ENCODE results near the gene GCN1.

DNA sequence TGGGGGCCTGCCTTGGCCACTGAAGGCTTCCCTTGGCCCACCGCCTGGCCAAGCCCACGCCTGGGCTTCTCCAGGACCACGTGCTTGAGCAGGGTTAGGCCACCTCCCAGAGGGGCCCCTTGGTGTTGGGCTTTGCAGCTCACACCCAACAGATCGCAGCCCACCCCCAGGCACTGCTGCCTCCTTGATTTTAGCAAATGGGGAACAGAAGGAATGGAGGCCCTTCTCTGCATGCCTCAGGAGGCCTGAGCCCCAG, 101.3 kb downstream of the GCN1 start:
- TF ChIP-seq POLR2AphosphoS5 (IDR thresholded peaks at IDR 0.05): no peak
- TF ChIP-seq, protein P1, sequence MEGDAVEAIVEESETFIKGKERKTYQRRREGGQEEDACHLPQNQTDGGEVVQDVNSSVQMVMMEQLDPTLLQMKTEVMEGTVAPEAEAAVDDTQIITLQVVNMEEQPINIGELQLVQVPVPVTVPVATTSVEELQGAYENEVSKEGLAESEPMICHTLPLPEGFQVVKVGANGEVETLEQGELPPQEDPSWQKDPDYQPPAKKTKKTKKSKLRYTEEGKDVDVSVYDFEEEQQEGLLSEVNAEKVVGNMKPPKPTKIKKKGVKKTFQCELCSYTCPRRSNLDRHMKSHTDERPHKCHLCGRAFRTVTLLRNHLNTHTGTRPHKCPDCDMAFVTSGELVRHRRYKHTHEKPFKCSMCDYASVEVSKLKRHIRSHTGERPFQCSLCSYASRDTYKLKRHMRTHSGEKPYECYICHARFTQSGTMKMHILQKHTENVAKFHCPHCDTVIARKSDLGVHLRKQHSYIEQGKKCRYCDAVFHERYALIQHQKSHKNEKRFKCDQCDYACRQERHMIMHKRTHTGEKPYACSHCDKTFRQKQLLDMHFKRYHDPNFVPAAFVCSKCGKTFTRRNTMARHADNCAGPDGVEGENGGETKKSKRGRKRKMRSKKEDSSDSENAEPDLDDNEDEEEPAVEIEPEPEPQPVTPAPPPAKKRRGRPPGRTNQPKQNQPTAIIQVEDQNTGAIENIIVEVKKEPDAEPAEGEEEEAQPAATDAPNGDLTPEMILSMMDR (IDR thresholded peaks at IDR 0.05): no peak
- no peak for TF ChIP-seq EP300 (IDR thresholded peaks at IDR 0.05)
